Gastroesophageal sphincter (tissue), 3 donors: ENCODE measurements around the gene SLC35F3.

Experiments
- EP300 ChIP-seq: sonication (generic); formaldehyde crosslinking; IDR thresholded peaks from one replicate; pipeline ENCODE4 v1.6.1; 2017; ENCODE audit warnings: antibody characterized with exemption, mild to moderate bottlenecking
- POLR2AphosphoS5 ChIP-seq: sonication (generic); formaldehyde crosslinking; IDR thresholded peaks from one replicate; pipeline ENCODE4 v1.6.1; 2017; ENCODE audit warnings: antibody characterized with exemption
- TF ChIP-seq, protein P1 (sequence below), 4 experiments: fragments of 200-600 bp in 2 of 4; fragments of 450-650 bp in 2 of 4; sonication (generic) in 1 of 4; IDR thresholded peaks; one replicate each; pipeline ENCODE4 v1.5.1; 2017 to 2019; ENCODE audit warnings: antibody characterized with exemption in 4 of 4, mild to moderate bottlenecking in 2 of 4, moderate library complexity in 2 of 4

DNA sequence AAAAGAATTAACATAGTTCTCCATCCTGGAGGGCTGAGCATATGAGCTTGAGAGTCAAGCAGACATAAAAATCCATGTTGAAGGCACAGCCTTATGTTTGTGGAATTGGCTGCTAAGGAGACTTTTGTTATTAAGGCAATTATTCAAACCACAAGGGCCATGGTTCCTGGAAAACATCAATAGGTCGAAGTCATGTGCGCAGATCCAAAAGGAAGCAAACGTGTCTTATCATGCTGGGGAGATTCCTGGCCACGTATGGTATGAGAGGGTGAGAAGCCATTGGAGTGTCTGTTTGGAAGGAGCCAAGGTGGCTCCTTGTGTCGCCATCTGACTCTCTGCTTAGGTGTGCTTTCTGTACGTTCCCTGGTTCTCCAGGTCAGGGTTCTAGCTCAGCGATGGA, 406.9 kb downstream of the SLC35F3 start:
- TF ChIP-seq, protein P1, sequence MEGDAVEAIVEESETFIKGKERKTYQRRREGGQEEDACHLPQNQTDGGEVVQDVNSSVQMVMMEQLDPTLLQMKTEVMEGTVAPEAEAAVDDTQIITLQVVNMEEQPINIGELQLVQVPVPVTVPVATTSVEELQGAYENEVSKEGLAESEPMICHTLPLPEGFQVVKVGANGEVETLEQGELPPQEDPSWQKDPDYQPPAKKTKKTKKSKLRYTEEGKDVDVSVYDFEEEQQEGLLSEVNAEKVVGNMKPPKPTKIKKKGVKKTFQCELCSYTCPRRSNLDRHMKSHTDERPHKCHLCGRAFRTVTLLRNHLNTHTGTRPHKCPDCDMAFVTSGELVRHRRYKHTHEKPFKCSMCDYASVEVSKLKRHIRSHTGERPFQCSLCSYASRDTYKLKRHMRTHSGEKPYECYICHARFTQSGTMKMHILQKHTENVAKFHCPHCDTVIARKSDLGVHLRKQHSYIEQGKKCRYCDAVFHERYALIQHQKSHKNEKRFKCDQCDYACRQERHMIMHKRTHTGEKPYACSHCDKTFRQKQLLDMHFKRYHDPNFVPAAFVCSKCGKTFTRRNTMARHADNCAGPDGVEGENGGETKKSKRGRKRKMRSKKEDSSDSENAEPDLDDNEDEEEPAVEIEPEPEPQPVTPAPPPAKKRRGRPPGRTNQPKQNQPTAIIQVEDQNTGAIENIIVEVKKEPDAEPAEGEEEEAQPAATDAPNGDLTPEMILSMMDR (IDR thresholded peaks at IDR 0.05), result no peak
- TF ChIP-seq EP300 (no peak), POLR2AphosphoS5 (no peak)
